Motor neuron (in vitro differentiated cells): Measurements from ENCODE around the gene VAV3. TPM values are rescaled to one million over a fixed set of nuclear protein-coding genes. Genes with fewer than 3 reads are reported as not detected.

ENCODE experiments used
- ATAC-seq, 8 experiments: fragments of 200-7000 bp; cut with Tn5 transposase; replicated peaks in 6 of 8; 2 replicates each; pipeline ENCODE4 v1.8.0; 2021; ENCODE audit warnings: mild to moderate bottlenecking in 8 of 8, moderate library complexity in 8 of 8
- H3K27ac ChIP-seq, 2 donors: fragments of 250-450 bp; sonication (Bioruptor Pico); 2 replicates each; pipeline ENCODE4 v1.9.0; 2021; ENCODE audit warnings: antibody characterized with exemption in 2 of 2, mild to moderate bottlenecking in 2 of 2, moderate library complexity in 1 of 2
- H3K4me1 ChIP-seq, 2 donors: fragments of 250-450 bp; sonication (Bioruptor Pico); replicated peaks in 1 of 2; 2 replicates each; pipeline ENCODE4 v1.6.1; 2021; ENCODE audit warnings: antibody characterized with exemption in 2 of 2, mild to moderate bottlenecking in 2 of 2, moderate library complexity in 1 of 2
- H3K4me3 ChIP-seq, 5 donors: fragments of 250-450 bp; sonication (Bioruptor Pico); 2 replicates each; pipeline ENCODE4 v1.9.0; 2021; ENCODE audit warnings: antibody characterized with exemption in 5 of 5, mild to moderate bottlenecking in 5 of 5, moderate library complexity in 4 of 5
- WGBS, 10 experiments: fragments of 450-650 bp; shearing (Covaris generic); methylation state at CpG; one replicate each; pipeline ENCODE4 v1.0.0; 2022; 5-methylcytosine and 5-hydroxymethylcytosine counted together
- in situ Hi-C, 9 experiments: fragments of 400-800 bp; cut with MboI; loops; one replicate each; pipeline ENCODE4 v1.15.0; 2021; ENCODE audit warnings: low sequenced_read_pairs in 9 of 9, low pct_unique_long_range_greater_than_20kb in 2 of 9; ENCODE audit not compliant: unreplicated experiment in 9 of 9
- total RNA-seq, 8 experiments: library from RNA; unstranded; fragments of 300-600 nt; gene quantifications; 2 replicates each; pipeline versions ENCODE4 v1.2.3 to v1.2.4, GENCODE V29; 2022

The VAV3 gene
- total RNA-seq, 8 experiments from 2014 or later, result 0.09 to 34.3 (median 10.3) TPM

- no peak for ATAC-seq
- in situ Hi-C loops, result no loop called here
These were observed 134.5 kb downstream of the VAV3 start for GRCh38 chr1:107830526-107830925.

DNA sequence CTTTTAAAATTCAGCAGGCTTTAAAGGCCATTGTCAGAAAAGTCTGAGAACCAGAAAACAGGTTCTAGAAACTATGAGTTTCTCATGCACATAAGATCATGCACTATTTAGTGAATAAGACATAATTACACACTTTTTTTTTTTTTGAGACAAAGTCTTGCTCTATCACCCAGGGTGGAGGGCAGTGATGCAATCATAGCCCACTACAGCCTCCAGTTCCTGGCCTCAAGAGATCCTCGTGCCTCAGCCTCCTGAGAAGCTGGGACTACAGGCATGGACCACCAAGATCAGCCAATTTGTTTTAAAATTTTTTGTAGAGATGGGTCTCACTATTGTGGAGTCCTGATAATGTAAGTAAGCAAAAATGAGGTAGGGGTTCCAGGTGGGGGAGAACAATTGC, 134.9 kb downstream of the VAV3 start:
- Histone ChIP-seq H3K4me1 (peaks cover 3 to 14% of the 10 kb centered on the region in 2 donors), H3K4me3 (no peak overlapping the region), H3K27ac (no peak overlapping the region)
- WGBS, 10 experiments, result 40 to 100% (median 92%) methylated on average over 1 of the region's 1 CpG; no CpG with 5 or more reads in 7 of the 10 experiments
- ATAC-seq, result no peak
- in situ Hi-C loops, result no loop called here

More at GRCh38 chr1:107830526-107830925, 134.5 kb downstream of the VAV3 start:
- Histone ChIP-seq H3K4me3 (no peak overlapping the region), H3K27ac (no peak overlapping the region), H3K4me1 (peaks cover 3 to 14% of the 10 kb centered on the region in 2 donors)
- WGBS, 10 experiments, result 50 to 100% (median 90%) methylated on average over 1 to 3 of the region's 3 CpGs; no CpG with 5 or more reads in 1 of the 10 experiments

DNA sequence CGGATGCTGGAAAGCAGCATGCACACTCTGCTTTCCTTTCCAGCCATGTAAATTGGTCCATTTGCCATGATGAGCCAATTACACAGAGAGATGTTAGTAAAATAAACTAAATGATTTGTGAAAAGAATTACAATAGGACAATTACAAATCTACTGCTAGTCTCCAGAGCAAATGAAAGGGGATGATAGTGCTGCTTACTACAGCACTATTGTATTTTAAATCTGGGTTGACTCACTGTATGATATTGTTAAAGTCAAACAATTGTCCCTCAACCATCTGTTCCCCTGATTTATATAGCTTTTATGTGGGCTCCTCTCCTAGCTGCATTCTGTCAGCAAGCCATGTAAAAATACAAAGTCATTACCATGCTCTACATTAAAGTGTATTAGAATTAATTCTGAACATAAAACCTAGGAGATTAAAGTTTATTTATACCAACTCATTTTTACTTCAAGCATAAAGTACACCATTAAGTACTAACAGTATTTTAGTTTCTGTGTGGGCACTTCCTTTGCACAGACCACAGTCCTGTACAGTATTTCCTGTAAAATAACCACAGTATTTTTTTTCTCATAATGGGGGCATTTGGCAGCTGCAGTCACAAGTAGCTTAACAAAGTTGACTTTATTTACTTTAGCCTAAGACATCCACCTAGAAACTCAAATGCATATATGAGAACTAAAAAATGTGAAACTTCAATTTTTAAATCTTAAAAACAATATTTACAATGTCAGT, 135.8 kb downstream of the VAV3 start:
- Histone ChIP-seq H3K27ac (peak overlapping the region in 1 of 2 donors; percentile 6), H3K4me3 (no peak overlapping the region), H3K4me1 (peaks cover 3 to 14% of the 10 kb centered on the region in 2 donors)
- peak in 5 of 8 experiments; percentile 90 to 99 (median 98) for ATAC-seq
- WGBS, 10 experiments, result 33 to 100% (median 61%) methylated on average over 1 of the region's 1 CpG; no CpG with 5 or more reads in 2 of the 10 experiments
- in situ Hi-C loops, result no loop called here

DNA sequence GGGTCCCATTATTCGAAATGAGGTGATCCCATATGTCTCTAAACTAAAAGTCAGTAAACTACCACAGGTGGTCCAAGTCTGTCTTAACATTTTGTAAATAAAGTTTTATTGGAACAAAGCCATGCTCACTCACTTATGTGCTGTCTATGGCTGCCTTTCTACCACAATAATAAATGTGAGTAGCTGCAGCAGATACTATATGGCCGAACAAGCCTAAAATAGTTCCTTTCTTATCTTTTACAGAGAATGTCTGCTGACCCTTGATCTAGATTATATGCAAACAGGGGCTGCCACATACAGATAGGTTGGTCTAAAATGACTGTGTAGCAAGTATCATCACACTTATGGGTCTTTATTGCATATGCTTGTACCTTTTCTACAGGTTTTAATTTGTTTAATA, 140.0 kb downstream of the VAV3 start:
- in situ Hi-C loops, result no loop called here
- no peak overlapping the region for H3K4me3 ChIP-seq
- H3K4me1 ChIP-seq, result peaks cover 3 to 14% of the 10 kb centered on the region in 2 donors
- ATAC-seq, result no peak
- WGBS, 10 experiments, result 0 to 100% (median 61%) methylated on average over 1 to 2 of the region's 2 CpGs
- no peak overlapping the region for H3K27ac ChIP-seq

GRCh38 chr1:107821340-107821739, 143.6 kb downstream of the VAV3 start:
- Histone ChIP-seq H3K4me1 (no peaks in the 10 kb centered on the region), H3K27ac (no peak overlapping the region), H3K4me3 (no peak overlapping the region)
- 20 to 100% (median 77%) methylated on average over 1 to 4 of the region's 4 CpGs for WGBS, 10 experiments
- in situ Hi-C loops, result no loop called here
- peak in 1 of 8 experiments; percentile 16 for ATAC-seq

GRCh38 chr1:107820801-107821200, 144.2 kb downstream of the VAV3 start:
- Histone ChIP-seq H3K4me3 (no peak overlapping the region), H3K27ac (no peak overlapping the region), H3K4me1 (no peaks in the 10 kb centered on the region)
- peak in 4 of 8 experiments; percentile 27 to 50 (median 35) for ATAC-seq
- in situ Hi-C loops, result no loop called here

DNA sequence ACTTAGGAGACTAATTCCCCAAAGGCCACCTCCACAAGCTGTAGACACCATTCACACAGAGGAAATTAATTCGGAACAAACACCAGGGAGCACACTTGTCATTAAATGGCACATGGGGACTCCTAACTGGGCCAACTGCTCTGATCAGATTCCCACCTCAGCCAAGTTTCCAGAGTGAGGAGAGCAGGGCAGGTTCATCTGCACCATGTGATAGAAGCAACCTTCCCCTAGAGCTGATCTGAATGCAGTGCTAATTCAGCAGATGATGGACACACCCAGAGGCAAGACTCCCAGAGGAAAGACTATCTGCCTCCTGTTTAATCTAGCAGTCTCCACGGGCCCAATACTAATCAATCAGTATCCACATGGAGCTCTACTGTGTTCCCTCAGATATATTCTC, 147.0 kb downstream of the VAV3 start:
- in situ Hi-C loops, result no loop called here
- WGBS, 10 experiments, result 0 to 100% (median 63%) methylated on average over 1 to 2 of the region's 2 CpGs; no CpG with 5 or more reads in 3 of the 10 experiments

GRCh38 chr1:107817206-107817605, 147.8 kb downstream of the VAV3 start:
- no peak overlapping the region for H3K27ac ChIP-seq
- H3K4me1 ChIP-seq, result no peaks in the 10 kb centered on the region
- no peak overlapping the region for H3K4me3 ChIP-seq
- no peak for ATAC-seq
- in situ Hi-C loops, result no loop called here
- WGBS, 10 experiments, result 20 to 100% (median 100%) methylated on average over 1 of the region's 1 CpG; no CpG with 5 or more reads in 4 of the 10 experiments

More for the DNA sequence above, 147.0 kb downstream of the VAV3 start:
- no peaks in the 10 kb centered on the region for H3K4me1 ChIP-seq
- no peak overlapping the region for H3K4me3 ChIP-seq
- peak in 3 of 8 experiments; percentile 21 to 86 (median 79) for ATAC-seq
- H3K27ac ChIP-seq, result no peak overlapping the region

GRCh38 chr1:107810291-107810951, 154.6 kb downstream of the VAV3 start:
- in situ Hi-C loops, result no loop called here
- Histone ChIP-seq H3K27ac (no peak overlapping the region), H3K4me1 (no peaks in the 10 kb centered on the region), H3K4me3 (no peak overlapping the region)
- WGBS, 10 experiments, result 56 to 100% (median 95%) methylated on average over 1 to 2 of the region's 2 CpGs
- no peak for ATAC-seq

DNA sequence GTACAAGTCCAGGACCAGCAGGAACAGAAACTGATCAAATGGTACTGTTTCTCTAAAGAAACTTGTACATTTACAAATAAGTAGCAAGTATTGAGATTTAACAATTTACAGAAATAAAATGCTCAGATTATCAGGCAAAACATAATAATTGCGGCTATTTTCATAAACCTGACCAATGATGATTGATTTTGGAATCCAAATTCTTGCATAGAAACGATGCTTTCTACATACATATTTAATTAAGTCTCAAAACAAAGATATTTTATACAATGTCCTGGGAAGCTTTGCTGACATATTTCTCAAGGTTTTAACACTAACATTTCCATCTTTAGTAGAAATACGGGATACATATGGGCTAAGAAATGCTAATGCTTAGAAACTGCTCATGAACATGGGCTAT, 157.1 kb downstream of the VAV3 start:
- Histone ChIP-seq H3K4me3 (no peak overlapping the region), H3K27ac (no peak overlapping the region), H3K4me1 (no peaks in the 10 kb centered on the region)
- in situ Hi-C loops, result no loop called here
- WGBS, 10 experiments, result 26 to 100% (median 89%) methylated on average over 2 to 3 of the region's 3 CpGs
- ATAC-seq, result no peak

DNA sequence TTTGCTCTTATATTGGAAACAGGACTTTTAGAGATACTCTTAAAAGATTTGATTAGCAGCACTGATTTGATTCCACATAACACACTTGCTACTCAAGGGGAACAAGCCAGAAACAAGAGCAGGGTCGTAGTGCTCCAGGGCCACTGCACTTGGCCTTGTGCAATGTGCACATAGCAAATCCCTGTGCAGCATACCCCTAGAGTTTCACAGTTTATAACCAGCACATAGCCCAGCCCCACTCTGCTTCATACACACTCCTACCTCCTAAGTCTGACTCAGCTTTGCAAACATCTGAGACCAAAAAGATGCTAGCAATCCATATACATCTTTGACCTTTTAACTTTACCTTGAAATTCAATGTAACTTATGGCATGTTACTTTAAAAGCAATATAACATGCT, 157.6 kb downstream of the VAV3 start:
- H3K4me3 ChIP-seq, result no peak overlapping the region
- no peaks in the 10 kb centered on the region for H3K4me1 ChIP-seq
- no peak for ATAC-seq
- in situ Hi-C loops, result no loop called here
- H3K27ac ChIP-seq, result no peak overlapping the region
- 20 to 100% (median 67%) methylated on average over 1 of the region's 1 CpG; no CpG with 5 or more reads in 3 of the 10 experiments for WGBS, 10 experiments

- in situ Hi-C loops, result no loop called here
- H3K27ac ChIP-seq, result no peak overlapping the region
- 25 to 92% (median 78%) methylated on average over 2 to 4 of the region's 4 CpGs for WGBS, 10 experiments
- no peak overlapping the region for H3K4me3 ChIP-seq
- no peak for ATAC-seq
- no peaks in the 10 kb centered on the region for H3K4me1 ChIP-seq
These were observed 158.1 kb downstream of the VAV3 start for GRCh38 chr1:107806902-107807301.

GRCh38 chr1:107804741-107805140, 160.2 kb downstream of the VAV3 start:
- peak in 1 of 8 experiments; percentile 9 for ATAC-seq
- H3K27ac ChIP-seq, result no peak overlapping the region
- 0 to 56% (median 22%) methylated on average over 1 of the region's 1 CpG; no CpG with 5 or more reads in 1 of the 10 experiments for WGBS, 10 experiments
- no peak overlapping the region for H3K4me3 ChIP-seq
- in situ Hi-C loops, result no loop called here
- no peaks in the 10 kb centered on the region for H3K4me1 ChIP-seq
